IMR-90 (cell line): ENCODE measurements around the gene CEP152. TPM values are rescaled to one million over a fixed set of nuclear protein-coding genes. Genes with fewer than 3 reads are reported as not detected.

Source experiments
- ATAC-seq: fragments of 200-7000 bp; cut with Tn5 transposase; 2 replicates; pipeline ENCODE4 v1.9.1; 2020; ENCODE audit warnings: low read depth, mild to moderate bottlenecking, moderate library complexity
- BruUV-seq: library from RNA; stranded (reverse); fragments of 400-500 nt; replicated peaks from 2 replicates; lab custom pipeline; 2021; lab: Mats Ljungman, UMichigan
- CTCF ChIA-PET: fragments of 300-600 bp; formaldehyde crosslinking; extraction: SDS; loops from one replicate; lab custom pipeline; 2021; ENCODE audit warnings: antibody characterized with exemption; lab: Yijun Ruan, JAX
- POLR2A ChIA-PET: fragments of 300-600 bp; sonication (Branson Sonifier 250); formaldehyde crosslinking; loops from one replicate; lab custom pipeline; 2022; ENCODE audit warnings: antibody characterized with exemption; ENCODE audit not compliant: unreplicated experiment; lab: Charles Lee
- DNase-seq: peaks from one replicate; pipeline ENCODE4 v3.0.0; 2013
- H2AFZ ChIP-seq: replicated peaks from 2 replicates; pipeline ENCODE3; 2013; ENCODE audit warnings: low read length, mild to moderate bottlenecking; ENCODE audit not compliant: poor library complexity
- H2AK5ac ChIP-seq: 2 replicates; pipeline ENCODE4 v1.6.1; 2013; ENCODE audit warnings: low read depth, low read length, inconsistent platforms
- H2AK9ac ChIP-seq: replicated peaks from 2 replicates; pipeline ENCODE3; 2013; ENCODE audit warnings: mild to moderate bottlenecking, low read depth, low read length, moderate library complexity; ENCODE audit not compliant: poor library complexity
- H2BK120ac ChIP-seq: 2 replicates; pipeline ENCODE4 v1.6.1; 2013; ENCODE audit warnings: low read depth, low read length, inconsistent platforms
- H2BK15ac ChIP-seq: 3 replicates; pipeline ENCODE4 v1.6.1; 2013; ENCODE audit warnings: low read depth, low read length, inconsistent platforms
- H2BK20ac ChIP-seq: 2 replicates; pipeline ENCODE4 v1.6.1; 2013; ENCODE audit warnings: low read depth, mild to moderate bottlenecking, inconsistent platforms, low read length, moderate library complexity
- H2BK5ac ChIP-seq: 2 replicates; pipeline ENCODE4 v1.6.1; 2013; ENCODE audit warnings: mild to moderate bottlenecking, low read depth, low read length, inconsistent platforms; ENCODE audit not compliant: poor library complexity, severe bottlenecking
- H3K14ac ChIP-seq: replicated peaks from 2 replicates; pipeline ENCODE4 v1.6.1; 2013; ENCODE audit warnings: low read depth, low read length, inconsistent platforms
- H3K18ac ChIP-seq: 2 replicates; pipeline ENCODE4 v1.6.1; 2013; ENCODE audit warnings: low read depth, low read length, control low read depth
- H3K23ac ChIP-seq: 2 replicates; pipeline ENCODE4 v1.6.1; 2013; ENCODE audit warnings: low read depth, low read length, inconsistent platforms
- H3K27ac ChIP-seq: 2 replicates; pipeline ENCODE4 v1.5.1; 2013; ENCODE audit warnings: mild to moderate bottlenecking, control low read depth, low read length; ENCODE audit not compliant: insufficient read depth
- H3K27me3 ChIP-seq: 2 replicates; pipeline ENCODE4 v1.6.1; 2013; ENCODE audit warnings: low read length; ENCODE audit not compliant: control insufficient read depth, insufficient read depth
- H3K36me3 ChIP-seq: 2 replicates; pipeline ENCODE4 v1.6.1; 2013; ENCODE audit warnings: low read length, mixed read lengths; ENCODE audit not compliant: control insufficient read depth, insufficient read depth
- H3K4ac ChIP-seq: 2 replicates; pipeline ENCODE4 v1.6.1; 2013; ENCODE audit warnings: low read depth, low read length, inconsistent platforms
- H3K4me1 ChIP-seq: 2 replicates; pipeline ENCODE4 v1.6.1; 2013; ENCODE audit warnings: low read length, mixed read lengths; ENCODE audit not compliant: control insufficient read depth, insufficient read depth
- H3K4me2 ChIP-seq: 2 replicates; pipeline ENCODE4 v1.6.1; 2013; ENCODE audit warnings: low read depth, mild to moderate bottlenecking, control low read depth, low read length, moderate library complexity
- H3K4me3 ChIP-seq: 2 replicates; pipeline ENCODE4 v1.5.1; 2013; ENCODE audit warnings: low read depth, mild to moderate bottlenecking, control low read depth, low read length, moderate library complexity; ENCODE audit not compliant: insufficient read depth
- H3K56ac ChIP-seq: 2 replicates; pipeline ENCODE4 v1.6.1; 2013; ENCODE audit warnings: low read length, inconsistent platforms; ENCODE audit not compliant: insufficient read depth; ENCODE audit errors: extremely low read depth
- H3K79me1 ChIP-seq, 2 experiments: 2 replicates each; pipeline ENCODE4 v1.6.1; 2013; ENCODE audit warnings: low read length in 2 of 2, inconsistent platforms in 1 of 2, low read depth in 1 of 2
- H3K9ac ChIP-seq: 2 replicates; pipeline ENCODE4 v1.6.1; 2013; ENCODE audit warnings: low read depth, low read length, control low read depth
- H3K9me1 ChIP-seq: 2 replicates; pipeline ENCODE4 v1.6.1; 2013; ENCODE audit warnings: low read length, inconsistent platforms; ENCODE audit not compliant: insufficient read depth
- H3K9me3 ChIP-seq: 2 replicates; pipeline ENCODE4 v1.6.1; 2013; ENCODE audit warnings: low read length; ENCODE audit not compliant: control insufficient read depth, insufficient read depth
- H4K20me1 ChIP-seq: 2 replicates; pipeline ENCODE4 v1.6.1; 2013; ENCODE audit warnings: low read length, inconsistent platforms; ENCODE audit not compliant: insufficient read depth
- H4K5ac ChIP-seq: 2 replicates; pipeline ENCODE4 v1.6.1; 2013; ENCODE audit warnings: mild to moderate bottlenecking, low read depth, low read length, control low read depth
- H4K8ac ChIP-seq, 2 experiments: 2 replicates each; pipeline ENCODE4 v1.6.1; 2013; ENCODE audit warnings: low read depth in 2 of 2, low read length in 2 of 2, control low read depth in 1 of 2, inconsistent platforms in 1 of 2
- H4K91ac ChIP-seq: 2 replicates; pipeline ENCODE4 v1.6.1; 2013; ENCODE audit warnings: low read depth, low read length, inconsistent platforms; ENCODE audit not compliant: insufficient read depth
- CEBPB ChIP-seq: IDR thresholded peaks from 2 replicates; pipeline ENCODE4 v1.6.1; 2012; ENCODE audit warnings: low read depth, low read length, improper control_type of control experiment
- WGBS, 2 experiments: methylation state at CpG; one replicate each; pipeline versions ENCODE4 v1.1.5 to v1.1.7; 2013; ENCODE audit warnings: missing lambda C conversion rate in 2 of 2; ENCODE audit not compliant: insufficient read length in 1 of 2; ENCODE audit errors: extremely low coverage in 2 of 2; 5-methylcytosine and 5-hydroxymethylcytosine counted together
- dilution Hi-C: fragments of 300-500 bp; cut with HindIII; formaldehyde crosslinking; loops from one replicate; pipeline ENCODE4 v1.14.3; 2018; ENCODE audit warnings: low sequenced_read_pairs; ENCODE audit not compliant: unreplicated experiment
- in situ Hi-C: fragments of 300-500 bp; cut with MboI; formaldehyde crosslinking; loops from 3 replicates; pipeline ENCODE4 v1.14.3; 2019; ENCODE audit warnings: low sequenced_read_pairs, inconsistent platforms, mixed read lengths
- intact Hi-C: fragments of 100-400 bp; cut with micrococcal nuclease; formaldehyde crosslinking; loops from 2 replicates; pipeline ENCODE4 v1.10.0; 2022
- polyA plus RNA-seq, 3 experiments: library from polyadenylated mRNA; depleted of rRNA; stranded (reverse); fragments of >200 nt; gene quantifications; 2 replicates each; pipeline ENCODE4 v1.2.3, GENCODE V29; 2012; ENCODE audit warnings: low replicate concordance in 1 of 3
- total RNA-seq: library from RNA; depleted of rRNA; stranded (reverse); fragments of >200 nt; gene quantifications from 2 replicates; pipeline ENCODE4 v1.2.3, GENCODE V29; 2012
- TF ChIP-seq, protein P1 (sequence below): fragments of 150-350 bp; IDR thresholded peaks from 2 replicates; pipeline ENCODE4 v1.6.1; 2016; ENCODE audit warnings: low read depth, mild to moderate bottlenecking, low read length, moderate library complexity, borderline replicate concordance
- TF ChIP-seq, protein P2 (sequence below): fragments of 150-350 bp; IDR thresholded peaks from 2 replicates; pipeline ENCODE4 v1.6.1; 2017; ENCODE audit warnings: mild to moderate bottlenecking, antibody characterized with exemption, low read length, low read depth

Gene CEP152
- total and polyA plus RNA-seq, 2 of the 4 experiments (the other 2 are of a cell fraction): 2.1 to 7.3 TPM

DNA sequence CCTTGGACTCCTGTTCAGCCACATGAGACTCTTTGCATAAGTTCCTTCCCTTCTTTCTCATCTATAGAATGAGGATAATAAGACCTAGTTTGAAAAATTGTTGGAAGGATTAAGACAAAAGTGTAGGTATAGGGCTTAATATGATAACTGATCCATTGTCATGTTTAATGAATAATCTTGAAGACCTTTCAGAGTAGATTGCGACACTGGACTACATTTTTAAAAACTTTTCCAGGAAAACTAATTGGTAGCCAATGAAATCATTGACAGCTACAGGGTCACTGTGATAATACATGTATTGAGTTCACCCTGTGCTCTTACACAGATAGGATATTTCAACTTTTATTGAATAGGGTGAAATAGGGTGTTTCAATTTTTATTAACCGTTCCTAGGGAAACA, 86.9 kb downstream of the CEP152 start:
- Histone ChIP-seq H3K14ac (peak overlapping the region; percentile 48; the same call in 1 of the 2 replicates), H3K4me1 (peaks cover 14% of the 10 kb centered on the region), H2BK20ac (peak overlapping the region; percentile 60; the same call in 1 of the 2 replicates), H4K5ac (peak overlapping the region; percentile 43; the same call in 1 of the 2 replicates), H2AFZ (no peak overlapping the region), H4K91ac (no peak overlapping the region), H2BK15ac (peak overlapping the region; percentile 31; the same call in 1 of the 3 replicates), H3K4ac (peak overlapping the region; percentile 47; the same call in 1 of the 2 replicates), H3K23ac (no peak overlapping the region), H3K9me3 (no peaks in the 10 kb centered on the region), H3K36me3 (no peaks in the 10 kb centered on the region), H3K4me2 (no peak overlapping the region), H3K27ac (no peak overlapping the region), H3K79me1 (peaks cover 0 to 8% of the 10 kb centered on the region in 2 experiments; a peak in 1 of 4 replicates), H2AK9ac (no peak overlapping the region), H3K9ac (no peak overlapping the region), H3K27me3 (no peaks in the 10 kb centered on the region), H3K56ac (no peak overlapping the region), H3K18ac (peak overlapping the region; percentile 83; the same call in 1 of the 2 replicates), H2BK5ac (peak overlapping the region; percentile 86), H3K4me3 (no peak overlapping the region), H2BK120ac (peak overlapping the region; percentile 69), H2AK5ac (no peak overlapping the region; the same call in 1 of the 2 replicates), H3K9me1 (peaks cover 22% of the 10 kb centered on the region), H4K8ac (peak overlapping the region; percentile 12 to 59; a peak in 2 of 4 replicates), H4K20me1 (no peaks in the 10 kb centered on the region)
- ATAC-seq (no peak), DNase-seq (no peak)
- ChIA-PET CTCF (no interaction called here), POLR2A (no interaction called here)
- WGBS, 2 experiments: no CpG with 5 or more reads among the region's 2 CpGs
- BruUV-seq: no TSS peak
- intact Hi-C loops: loop anchor here (5.0 kb wide), 2 partner anchors 78 to 698 kb away; partner anchors contain the start of gene FGF7
- TF ChIP-seq, protein P1, sequence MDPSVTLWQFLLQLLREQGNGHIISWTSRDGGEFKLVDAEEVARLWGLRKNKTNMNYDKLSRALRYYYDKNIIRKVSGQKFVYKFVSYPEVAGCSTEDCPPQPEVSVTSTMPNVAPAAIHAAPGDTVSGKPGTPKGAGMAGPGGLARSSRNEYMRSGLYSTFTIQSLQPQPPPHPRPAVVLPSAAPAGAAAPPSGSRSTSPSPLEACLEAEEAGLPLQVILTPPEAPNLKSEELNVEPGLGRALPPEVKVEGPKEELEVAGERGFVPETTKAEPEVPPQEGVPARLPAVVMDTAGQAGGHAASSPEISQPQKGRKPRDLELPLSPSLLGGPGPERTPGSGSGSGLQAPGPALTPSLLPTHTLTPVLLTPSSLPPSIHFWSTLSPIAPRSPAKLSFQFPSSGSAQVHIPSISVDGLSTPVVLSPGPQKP: no peak
- TF ChIP-seq, protein P2, sequence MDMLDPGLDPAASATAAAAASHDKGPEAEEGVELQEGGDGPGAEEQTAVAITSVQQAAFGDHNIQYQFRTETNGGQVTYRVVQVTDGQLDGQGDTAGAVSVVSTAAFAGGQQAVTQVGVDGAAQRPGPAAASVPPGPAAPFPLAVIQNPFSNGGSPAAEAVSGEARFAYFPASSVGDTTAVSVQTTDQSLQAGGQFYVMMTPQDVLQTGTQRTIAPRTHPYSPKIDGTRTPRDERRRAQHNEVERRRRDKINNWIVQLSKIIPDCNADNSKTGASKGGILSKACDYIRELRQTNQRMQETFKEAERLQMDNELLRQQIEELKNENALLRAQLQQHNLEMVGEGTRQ: no peak
- peak; percentile 74 for TF ChIP-seq CEBPB
- in situ Hi-C loops: loop anchor here (25.0 kb wide), 1 partner anchor 1413 kb away; no protein-coding TSS in a partner anchor
- dilution Hi-C loops: no loop called here
